ENCODE data around the gene CCDC51. TPM values are rescaled to one million over a fixed set of nuclear protein-coding genes. Genes with fewer than 3 reads are reported as not detected.

Gene CCDC51
- total and polyA plus RNA-seq, 2 of the 13 experiments (the other 11 are each of a cell fraction or from before 2014, with no cell fraction given) = 18.1 to 29.4 TPM

- TF ChIP-seq THAP9 (CRISPR knock-in tag; IDR thresholded peaks at IDR 0.05; ENCODE audit: borderline replicate concordance) (peak; percentile 70), MZF1 (CRISPR knock-in tag; IDR thresholded peaks at IDR 0.05; ENCODE audit: borderline replicate concordance) (no peak), ZNF576 (CRISPR knock-in tag; IDR thresholded peaks at IDR 0.05) (no peak), ZNF292 (CRISPR knock-in tag; IDR thresholded peaks at IDR 0.05; ENCODE audit: borderline replicate concordance, low read depth) (no peak), DNMT3B (CRISPR knock-in tag; conservative IDR thresholded peaks at IDR 0.05) (no peak), CREBL2 (CRISPR knock-in tag; IDR thresholded peaks at IDR 0.05; ENCODE audit: borderline replicate concordance) (no peak), FLYWCH1 (CRISPR knock-in tag; IDR thresholded peaks at IDR 0.05) (no peak), MIXL1 (CRISPR knock-in tag; IDR thresholded peaks at IDR 0.05) (no peak), ZHX1 (CRISPR knock-in tag; IDR thresholded peaks at IDR 0.05; ENCODE audit: low read depth) (peak; percentile 69; the same call in 1 of the 2 replicates), LRRFIP1 (CRISPR knock-in tag; conservative IDR thresholded peaks at IDR 0.05) (no peak), SRY (CRISPR knock-in tag; IDR thresholded peaks at IDR 0.05) (no peak), ZSCAN31 (CRISPR knock-in tag; IDR thresholded peaks at IDR 0.05; ENCODE audit: low read depth) (peak; percentile 83; the same call in 1 of the 2 replicates), NKX3-1 (CRISPR knock-in tag; IDR thresholded peaks at IDR 0.05) (no peak), MNT (IDR thresholded peaks at IDR 0.05) (no peak), ZNF572 (CRISPR knock-in tag; IDR thresholded peaks at IDR 0.05) (no peak), ZFX (CRISPR knock-in tag; IDR thresholded peaks at IDR 0.05; ENCODE audit: low read depth) (peak; percentile 96), ZFY (CRISPR knock-in tag; IDR thresholded peaks at IDR 0.05) (peak; percentile 83)
These were observed 33.2 kb upstream of the CCDC51 start (continued) for GRCh38 chr3:48472923-48473616.

All from HepG2 (cell line).